ENCODE data around the gene DPH1.
A peak's percentile ranks its signal among the peaks of the same experiment; 100 is the strongest.

- TF ChIP-seq CTCF (IDR thresholded peaks at IDR 0.05), result no peak
- no peak for TF ChIP-seq POLR2A (IDR thresholded peaks at IDR 0.05)
- no peak for TF ChIP-seq EP300 (IDR thresholded peaks at IDR 0.05)
- peak; percentile 14 to 41 for TF ChIP-seq POLR2AphosphoS5 (IDR thresholded peaks at IDR 0.05)
Observed at GRCh38 chr17:2049333-2050299, 19.7 kb downstream of the DPH1 start.
